ENCODE data around the gene C17orf67.

DNA sequence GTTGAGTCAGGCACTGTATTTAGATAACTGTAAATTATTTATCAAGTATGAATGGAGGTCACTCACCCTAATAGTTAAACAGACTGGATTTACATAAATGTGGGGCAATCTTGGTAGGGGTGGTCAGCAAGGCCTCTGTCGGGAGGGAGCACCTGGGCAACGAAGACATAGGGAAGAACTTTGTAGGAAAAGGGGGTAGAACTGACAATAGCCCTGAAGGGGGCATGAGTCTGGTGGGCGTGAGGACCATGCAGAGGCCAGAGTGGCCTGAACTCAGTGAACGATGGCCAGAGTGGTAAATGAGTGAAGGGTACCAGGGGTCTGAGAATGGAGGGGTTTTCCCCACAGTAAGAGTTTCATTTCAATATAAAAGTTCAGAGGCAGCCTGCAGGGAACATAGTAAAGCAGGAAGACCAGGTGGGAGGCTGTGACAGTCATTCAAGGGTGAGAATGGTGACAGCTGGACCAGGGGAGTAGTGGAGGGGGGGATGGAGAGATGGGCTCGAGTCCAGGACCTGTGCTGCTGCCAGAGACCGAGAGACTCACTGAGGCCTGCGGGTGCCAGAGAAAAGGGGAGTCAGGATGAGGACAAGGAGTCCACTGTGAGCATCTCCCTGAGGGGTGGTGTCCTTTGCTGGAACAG, 2.9 kb downstream of the C17orf67 start:
- TF ChIP-seq EZH2 (IDR thresholded peaks at IDR 0.05; ENCODE audit: low read length) = no peak
- TF ChIP-seq, protein P1, sequence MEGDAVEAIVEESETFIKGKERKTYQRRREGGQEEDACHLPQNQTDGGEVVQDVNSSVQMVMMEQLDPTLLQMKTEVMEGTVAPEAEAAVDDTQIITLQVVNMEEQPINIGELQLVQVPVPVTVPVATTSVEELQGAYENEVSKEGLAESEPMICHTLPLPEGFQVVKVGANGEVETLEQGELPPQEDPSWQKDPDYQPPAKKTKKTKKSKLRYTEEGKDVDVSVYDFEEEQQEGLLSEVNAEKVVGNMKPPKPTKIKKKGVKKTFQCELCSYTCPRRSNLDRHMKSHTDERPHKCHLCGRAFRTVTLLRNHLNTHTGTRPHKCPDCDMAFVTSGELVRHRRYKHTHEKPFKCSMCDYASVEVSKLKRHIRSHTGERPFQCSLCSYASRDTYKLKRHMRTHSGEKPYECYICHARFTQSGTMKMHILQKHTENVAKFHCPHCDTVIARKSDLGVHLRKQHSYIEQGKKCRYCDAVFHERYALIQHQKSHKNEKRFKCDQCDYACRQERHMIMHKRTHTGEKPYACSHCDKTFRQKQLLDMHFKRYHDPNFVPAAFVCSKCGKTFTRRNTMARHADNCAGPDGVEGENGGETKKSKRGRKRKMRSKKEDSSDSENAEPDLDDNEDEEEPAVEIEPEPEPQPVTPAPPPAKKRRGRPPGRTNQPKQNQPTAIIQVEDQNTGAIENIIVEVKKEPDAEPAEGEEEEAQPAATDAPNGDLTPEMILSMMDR (optimal IDR thresholded peaks at IDR 0.05 in 1 of 3, IDR thresholded peaks at IDR 0.05 in 1 of 3, conservative IDR thresholded peaks at IDR 0.05 in 1 of 3; ENCODE audit: extremely low read depth in 1 of 3, insufficient read depth in 2 of 3, low read length in 3 of 3) = no peak

Measured in keratinocyte (primary cell).